HG02798 (cell line): ENCODE data around the gene RPP21.
"Not testable (repeated sequence)": the region's sequence is repeated elsewhere in the genome, so short reads cannot be mapped to it uniquely, and the experiment has no call there.

Source experiments
- ATAC-seq: cut with Tn5 transposase; IDR thresholded peaks from one replicate; pipeline ENCODE4 v1.9.1; 2021; ENCODE audit warnings: mild to moderate bottlenecking; ENCODE audit not compliant: unreplicated experiment, poor library complexity

RPP21 gene

GRCh38 chr6:30369280-30369679 is 24.3 kb downstream of the RPP21 start:
- ATAC-seq: not testable (repeated sequence)

GRCh38 chr6:30378290-30378937 is 33.5 kb downstream of the RPP21 start:
- ATAC-seq: no peak

GRCh38 chr6:30380464-30380863 is 35.5 kb downstream of the RPP21 start:
- ATAC-seq: no peak

- ATAC-seq: no peak
Observed at GRCh38 chr6:30386166-30386565, 41.2 kb downstream of the RPP21 start.

- no peak for ATAC-seq
Observed at GRCh38 chr6:30391240-30391639, 46.3 kb downstream of the RPP21 start.

GRCh38 chr6:30394139-30394538 is 49.2 kb downstream of the RPP21 start:
- no peak for ATAC-seq
